Bone marrow (tissue), 2 donors: ENCODE results near the gene NTRK3.

Experiments
- DNase-seq, 2 donors: peaks; one replicate each; lab custom pipeline; 2025; lab: John Stamatoyannopoulos, UW

Gene NTRK3

DNA sequence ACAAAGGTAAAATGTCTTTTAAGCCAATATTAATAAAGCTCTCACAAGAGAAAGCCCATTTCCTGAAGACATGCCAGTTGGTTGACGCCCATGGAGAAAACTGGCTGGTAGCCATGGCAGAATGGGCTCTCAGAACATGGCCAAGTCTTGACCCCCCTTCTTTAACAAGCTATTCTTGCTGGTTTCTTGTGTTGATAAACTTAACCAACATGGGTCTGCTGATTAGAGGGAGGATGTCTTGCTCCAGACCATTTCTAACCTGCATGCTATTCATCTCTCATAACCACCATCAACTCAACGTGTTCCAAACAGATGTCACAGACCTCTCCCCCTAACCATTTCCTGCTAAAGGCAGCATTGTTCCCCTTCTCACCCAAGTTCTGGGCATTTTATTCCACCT lies 25.7 kb downstream of the NTRK3 start:
- no peak for DNase-seq

- no peak for DNase-seq
Measured at GRCh38 chr15:88225461-88225860, 31.1 kb downstream of the NTRK3 start.

DNA sequence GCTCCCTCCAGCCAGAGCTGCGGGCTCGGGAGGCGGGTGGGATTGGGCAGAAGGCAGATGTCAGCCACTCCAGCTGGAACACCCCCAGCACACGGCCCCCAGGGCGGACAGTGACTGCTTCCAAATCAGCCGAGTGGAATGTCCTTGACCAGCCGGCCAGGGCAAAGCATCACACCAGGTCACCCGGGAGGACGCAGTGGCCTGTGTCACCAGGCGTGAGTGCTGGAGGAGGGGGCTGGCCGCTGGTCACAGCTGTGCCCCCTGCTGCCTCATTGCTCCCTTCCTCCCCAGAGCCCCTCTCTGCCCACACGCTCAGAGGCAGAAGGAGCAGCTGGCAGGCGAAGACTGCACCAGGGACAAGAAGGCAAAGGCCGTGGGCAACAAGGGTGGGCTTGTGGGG lies 33.5 kb downstream of the NTRK3 start:
- DNase-seq: no peak

- no peak for DNase-seq
Measured at GRCh38 chr15:88221836-88222235, 34.7 kb downstream of the NTRK3 start.

DNA sequence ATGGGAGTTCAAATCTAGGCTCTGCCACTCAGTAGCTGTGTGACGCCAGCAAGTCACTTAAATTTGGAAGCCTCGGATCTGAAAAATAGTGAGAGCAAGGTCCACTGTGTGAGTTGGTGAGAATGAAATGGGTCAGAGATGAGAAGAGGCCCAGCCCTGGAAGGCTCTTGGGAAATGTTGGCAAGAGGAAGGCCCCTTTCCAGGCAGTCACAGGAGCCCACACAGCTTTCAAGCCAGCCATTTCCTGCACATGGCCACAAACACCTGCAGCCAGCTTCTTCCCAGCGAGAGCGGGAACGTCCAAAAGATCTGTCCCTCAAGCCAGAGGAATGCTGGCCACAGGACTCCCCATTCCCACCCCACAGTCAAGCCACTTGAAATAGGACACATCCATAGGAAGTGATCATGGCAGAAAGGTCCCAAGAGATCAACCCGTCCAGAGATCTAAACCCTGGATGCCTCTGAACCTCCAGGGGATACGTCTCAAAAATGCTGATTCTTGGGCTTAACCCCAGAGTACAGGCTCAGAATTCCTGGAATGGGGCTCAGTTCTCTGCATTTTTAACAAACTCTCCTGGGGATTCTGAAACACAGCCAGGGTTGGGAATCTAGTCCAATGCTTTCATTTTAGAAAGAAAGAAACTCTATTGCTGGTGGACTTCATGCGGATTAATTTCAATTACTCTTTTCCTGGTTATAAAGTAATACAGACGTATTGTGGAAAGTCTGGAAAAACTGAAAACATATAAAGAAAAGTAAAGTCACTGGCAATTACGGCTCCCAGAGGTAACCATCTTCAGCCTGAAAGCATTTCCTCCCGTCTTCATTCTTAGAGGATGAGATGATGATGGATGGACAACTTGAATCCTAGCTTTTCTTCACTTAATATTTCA lies 35.9 kb downstream of the NTRK3 start:
- no peak for DNase-seq

GRCh38 chr15:88219623-88220022 lies 36.9 kb downstream of the NTRK3 start:
- DNase-seq: no peak

DNA sequence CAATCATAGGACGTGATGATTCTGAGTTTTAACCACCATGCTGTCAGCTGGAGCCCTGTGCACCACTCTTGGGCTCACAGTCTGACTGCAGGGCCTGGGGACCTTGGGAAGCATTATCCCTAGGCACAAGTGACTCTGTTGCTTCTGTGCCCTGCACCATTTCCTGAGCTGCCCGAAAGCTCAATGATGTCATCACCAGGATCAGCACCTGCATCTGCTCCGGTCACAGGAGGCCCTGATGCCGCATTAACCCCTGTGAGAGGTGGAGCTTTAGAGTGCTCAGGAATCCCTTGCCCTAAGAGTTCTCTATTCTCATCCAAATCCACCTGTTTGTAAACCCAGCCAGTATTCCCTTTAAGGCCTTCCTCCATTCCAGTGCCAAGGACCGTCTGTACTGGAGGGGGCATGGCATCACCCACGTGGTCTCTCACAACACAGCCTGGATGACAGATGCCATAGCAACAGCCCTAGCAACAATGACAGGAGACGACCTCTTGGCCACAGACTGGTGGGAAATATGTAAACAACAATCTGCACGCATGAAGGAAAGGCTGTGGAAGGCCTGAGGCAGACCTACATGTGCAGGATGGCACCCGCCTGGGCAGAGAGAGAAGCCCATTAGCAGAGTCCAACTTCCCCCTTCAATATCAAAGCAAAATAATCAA lies 37.9 kb downstream of the NTRK3 start:
- DNase-seq: no peak

DNA sequence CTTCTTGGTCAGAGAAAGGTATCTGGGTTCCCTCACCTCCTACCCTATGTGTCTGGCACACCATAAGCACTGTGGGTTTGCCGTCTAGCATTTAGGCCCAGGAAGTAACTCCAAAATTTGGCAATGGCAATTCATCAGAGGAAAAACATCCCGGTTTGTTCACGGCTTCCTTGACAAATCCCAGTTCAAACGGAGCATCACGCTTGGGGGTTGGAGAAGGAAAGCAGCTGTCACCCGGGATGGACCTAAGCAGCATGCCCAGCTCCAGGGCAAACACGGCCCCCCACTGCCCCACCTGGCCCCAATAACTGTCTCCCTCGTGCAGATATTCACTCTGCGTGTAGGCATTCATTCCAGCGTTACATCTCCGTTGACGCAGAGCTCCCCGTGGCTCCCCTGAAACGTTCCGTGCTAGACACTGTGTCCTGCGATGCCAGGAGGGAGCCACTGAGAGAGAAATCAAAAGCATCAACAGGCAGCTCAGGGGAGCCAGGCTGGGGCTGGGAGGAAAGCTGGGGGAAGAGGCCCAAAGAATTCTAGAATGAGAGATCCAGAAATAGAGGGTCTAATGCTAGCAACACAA lies 41.4 kb downstream of the NTRK3 start:
- DNase-seq: no peak

DNA sequence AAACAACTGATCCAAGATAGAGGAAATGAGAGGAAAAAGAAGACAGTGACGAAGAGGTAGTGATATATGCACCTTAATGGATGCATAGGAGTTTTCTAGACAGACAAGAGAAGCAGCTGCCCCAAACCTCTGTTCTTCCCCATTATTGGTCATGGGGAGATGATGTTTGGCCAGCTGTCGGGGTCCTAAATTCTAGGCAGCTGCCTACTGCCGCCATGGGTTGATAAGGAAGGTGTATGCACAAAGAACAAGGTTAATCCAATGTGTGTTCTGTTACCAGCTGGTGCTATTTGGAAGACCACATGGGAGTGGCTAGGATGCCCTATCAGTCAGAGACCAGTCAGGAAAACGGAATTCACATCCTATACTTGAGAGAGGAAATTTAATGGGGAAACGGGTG lies 47.4 kb downstream of the NTRK3 start:
- no peak for DNase-seq

DNA sequence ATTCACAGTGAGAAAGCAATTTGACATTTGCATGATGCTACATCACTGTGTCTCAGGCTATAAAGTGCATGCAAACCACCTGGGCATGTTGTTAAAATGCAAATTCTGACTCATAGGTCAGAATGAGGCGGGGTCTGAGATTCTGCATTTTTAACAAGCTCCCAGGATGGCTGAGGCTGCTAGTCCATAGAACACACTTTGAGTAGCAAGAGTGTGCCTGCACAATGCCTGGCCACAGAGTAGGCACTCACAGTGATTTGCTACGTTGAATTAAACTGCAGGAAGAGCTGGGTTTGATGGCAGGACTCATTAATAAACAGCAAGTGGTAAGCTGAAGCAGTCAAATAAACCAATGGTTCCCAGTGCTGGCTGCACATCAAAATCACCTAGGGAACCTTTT lies 48.1 kb downstream of the NTRK3 start:
- no peak for DNase-seq

- no peak for DNase-seq
Measured at GRCh38 chr15:88207565-88207964, 49.0 kb downstream of the NTRK3 start.

GRCh38 chr15:88204584-88204983 lies 52.0 kb downstream of the NTRK3 start:
- DNase-seq: no peak

DNA sequence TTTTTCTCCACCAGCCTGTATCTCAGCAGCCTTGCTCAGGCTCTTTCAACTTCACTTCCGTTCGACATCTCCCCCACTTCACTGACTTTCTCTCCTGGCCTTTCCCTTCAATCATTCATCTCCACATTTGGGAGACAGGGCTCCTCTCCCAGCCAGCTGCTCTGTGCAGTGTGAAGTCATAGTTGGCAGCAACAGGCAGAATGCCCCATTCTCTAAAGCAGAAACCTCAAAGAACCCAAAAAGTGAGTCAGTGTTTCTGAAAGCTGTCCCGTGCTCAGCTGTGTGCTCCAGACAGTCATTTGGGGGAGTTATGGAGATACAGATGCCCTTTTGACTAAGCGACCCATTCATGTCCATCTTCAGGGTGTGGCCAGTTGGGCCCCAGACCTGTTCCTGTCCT lies 54.3 kb downstream of the NTRK3 start:
- DNase-seq: no peak

GRCh38 chr15:88201207-88201606 lies 55.3 kb downstream of the NTRK3 start:
- DNase-seq: no peak

DNA sequence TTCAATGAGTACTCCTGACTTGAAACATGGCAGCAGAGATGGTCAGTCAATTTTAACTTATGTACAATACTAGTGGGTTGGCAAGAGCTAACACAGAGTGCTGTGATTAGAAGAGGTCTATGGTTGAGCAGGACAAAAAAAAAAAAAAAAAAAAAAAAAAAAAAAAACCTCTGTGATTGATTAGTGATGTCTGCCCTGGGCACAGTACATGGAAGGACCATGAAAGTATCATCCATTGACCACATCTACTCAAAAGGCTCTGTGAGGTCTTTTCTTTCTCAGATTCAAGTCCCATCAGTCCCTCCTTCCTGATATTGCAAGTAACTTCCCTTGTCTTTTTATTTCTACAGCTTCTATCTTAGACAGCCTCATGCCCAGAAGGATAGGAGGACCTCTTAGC lies 59.6 kb downstream of the NTRK3 start:
- DNase-seq: no peak

DNA sequence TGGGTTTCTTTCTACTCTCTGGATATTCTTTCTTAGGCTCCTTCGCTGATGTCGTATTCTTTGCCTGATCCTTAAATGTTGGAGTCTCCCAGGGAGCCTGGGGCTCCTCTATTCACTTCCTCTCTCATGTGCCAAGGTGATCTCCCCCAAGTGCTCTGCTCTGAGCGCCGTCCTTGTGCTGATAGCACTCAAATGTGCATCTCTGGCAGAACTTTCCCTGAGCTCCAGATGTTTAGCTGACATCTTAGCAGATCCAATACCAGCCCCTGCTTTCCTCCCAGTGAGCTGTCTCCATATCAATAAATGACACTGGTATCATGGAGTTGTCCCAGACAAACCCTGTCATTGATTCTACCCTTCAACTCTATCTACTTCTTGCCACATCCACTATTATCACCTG lies 62.4 kb downstream of the NTRK3 start:
- DNase-seq: no peak

DNA sequence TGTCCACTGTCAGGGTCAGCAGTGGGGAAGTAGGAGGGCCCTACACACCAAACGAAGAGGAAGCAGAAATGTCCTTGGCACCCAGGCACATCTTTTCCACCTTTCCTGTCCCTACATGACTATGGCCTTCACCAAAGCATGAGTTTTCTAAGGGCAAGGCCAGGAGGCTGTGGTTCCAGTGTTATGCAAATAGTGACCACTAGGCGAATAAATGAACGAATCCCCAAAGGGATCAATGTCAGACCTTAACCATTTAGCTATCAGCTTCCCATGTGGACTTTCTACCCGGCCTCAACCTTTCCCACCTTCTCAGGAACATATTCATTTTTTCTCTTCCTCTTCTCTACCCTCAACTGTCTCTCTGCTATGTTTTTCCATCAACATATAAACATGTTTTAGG lies 63.1 kb downstream of the NTRK3 start:
- no peak for DNase-seq

GRCh38 chr15:88191812-88192165 lies 64.8 kb downstream of the NTRK3 start:
- no peak for DNase-seq

DNA sequence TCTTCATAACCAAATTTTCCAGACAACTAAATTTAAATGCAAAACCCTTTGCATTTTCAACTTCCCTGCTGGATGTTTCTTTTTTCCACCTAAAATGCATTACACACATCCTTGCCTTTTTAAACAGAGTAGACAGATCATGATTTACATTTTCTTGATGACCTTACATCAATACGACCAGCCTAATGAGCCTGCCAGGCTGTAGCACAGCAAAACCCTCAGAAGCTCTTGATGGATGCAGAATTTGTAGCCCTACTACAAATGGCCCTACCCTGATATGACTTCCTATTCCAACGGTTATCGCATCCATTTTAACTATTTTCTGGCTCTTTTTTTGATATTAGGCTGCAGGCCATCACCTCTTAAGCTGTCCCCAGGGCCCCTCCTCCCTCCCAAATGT lies 66.3 kb downstream of the NTRK3 start:
- no peak for DNase-seq

DNA sequence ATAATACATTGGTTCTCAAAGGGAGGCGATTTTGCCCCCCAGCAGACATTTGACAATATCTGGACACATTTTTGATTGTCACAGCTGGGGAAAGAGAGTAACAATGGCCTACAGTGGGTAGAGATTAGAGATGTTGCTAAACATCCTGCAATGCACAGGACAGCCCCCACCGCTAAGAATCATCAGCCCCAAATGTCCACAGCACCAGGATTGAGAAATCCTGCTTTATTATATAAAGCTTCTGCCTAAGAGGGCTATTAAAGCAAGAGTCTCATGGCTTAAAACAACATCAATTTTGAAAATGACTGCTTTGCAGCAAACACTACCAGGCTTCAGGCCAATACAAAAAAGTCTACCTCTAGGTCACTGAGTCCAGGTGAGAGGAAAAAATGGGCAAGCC lies 68.2 kb downstream of the NTRK3 start:
- no peak for DNase-seq

DNA sequence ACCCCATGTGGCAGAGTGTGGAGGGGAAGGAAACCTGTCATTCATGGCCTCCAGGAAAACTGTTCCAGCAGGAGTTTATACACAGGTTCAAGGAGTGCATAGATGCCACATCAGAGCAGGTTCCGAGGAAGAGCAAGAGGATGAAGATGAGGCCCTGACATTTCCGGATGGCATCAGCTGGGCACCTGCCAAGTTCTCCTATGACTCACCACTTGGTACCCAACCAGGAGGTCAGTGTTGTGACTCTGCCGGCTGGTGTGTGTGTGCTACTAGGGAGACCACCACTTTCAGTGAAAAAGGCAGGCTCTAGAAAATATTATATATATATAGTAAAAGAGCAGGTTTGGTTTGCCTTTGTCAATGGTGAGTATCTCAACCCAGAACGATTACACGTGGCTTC lies 69.3 kb downstream of the NTRK3 start:
- DNase-seq: no peak

DNA sequence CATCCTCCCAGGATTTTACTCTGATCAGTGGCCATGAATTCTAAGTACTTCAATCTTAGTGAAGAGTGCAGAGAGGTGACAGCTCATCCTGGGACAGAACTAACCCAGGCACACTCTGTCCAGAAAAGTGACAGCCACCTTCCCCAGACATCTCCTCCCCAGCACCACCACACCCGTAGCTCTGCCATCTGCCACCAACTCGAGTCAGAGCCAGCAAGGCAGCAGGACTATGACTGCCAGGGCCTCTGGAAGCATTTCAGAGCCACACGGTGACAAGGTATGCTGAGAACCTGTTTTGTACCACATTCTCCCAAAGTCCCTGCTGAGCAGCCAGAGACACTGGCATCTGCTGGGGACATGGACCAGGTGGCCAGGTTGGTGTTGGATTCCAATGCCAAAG lies 71.0 kb downstream of the NTRK3 start:
- DNase-seq: no peak

DNA sequence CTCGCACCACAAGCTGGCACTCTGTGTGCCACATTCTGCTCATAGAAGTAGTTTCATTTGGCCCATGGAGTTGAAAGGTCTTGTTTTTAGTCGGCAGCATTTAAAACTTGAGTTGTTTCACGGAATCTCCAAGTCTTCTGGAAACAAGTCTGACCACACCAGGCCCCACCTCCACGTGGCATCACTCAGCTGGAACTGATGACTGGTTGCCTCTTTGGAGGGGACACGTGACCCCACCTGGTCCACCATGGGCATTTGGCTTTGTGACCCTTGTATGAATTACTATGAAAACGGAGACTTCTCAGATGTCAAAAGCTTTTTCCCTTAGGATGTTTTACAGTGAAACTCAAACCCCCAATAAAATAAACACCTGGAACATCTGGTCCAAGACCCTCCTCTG lies 74.9 kb downstream of the NTRK3 start:
- no peak for DNase-seq
